DOHH2 (cell line): ENCODE results near the gene TMEM219.

ENCODE experiments used
- H3F3A ChIP-seq: fragments of 200-600 bp; sonication (generic), shearing (Covaris generic); 2 replicates; pipeline ENCODE4 v1.6.0; 2016; ENCODE audit warnings: antibody characterized with exemption, mild to moderate bottlenecking; ENCODE audit not compliant: control insufficient read depth, insufficient read depth
- H3K27ac ChIP-seq: fragments of 200-600 bp; sonication (generic); 2 replicates; pipeline ENCODE4 v1.5.1; 2014; ENCODE audit warnings: low read depth, mild to moderate bottlenecking, low read length, moderate library complexity
- H3K27me3 ChIP-seq: fragments of 200-600 bp; sonication (generic); 2 replicates; pipeline ENCODE4 v1.6.1; 2014; ENCODE audit warnings: mild to moderate bottlenecking, low read length, mixed read lengths; ENCODE audit not compliant: control insufficient read depth
- H3K36me3 ChIP-seq: fragments of 200-600 bp; sonication (generic); 2 replicates; pipeline ENCODE4 v1.6.1; 2014; ENCODE audit warnings: mild to moderate bottlenecking, low read length, moderate library complexity, mixed read lengths; ENCODE audit not compliant: control insufficient read depth
- H3K4me1 ChIP-seq: fragments of 200-600 bp; sonication (generic); 2 replicates; pipeline ENCODE4 v1.6.1; 2014; ENCODE audit warnings: mild to moderate bottlenecking, low read length, mixed read lengths; ENCODE audit not compliant: control insufficient read depth
- H3K4me2 ChIP-seq: fragments of 200-600 bp; sonication (generic); 2 replicates; pipeline ENCODE4 v1.6.0; 2014; ENCODE audit warnings: mild to moderate bottlenecking, low read length, moderate library complexity
- H3K4me3 ChIP-seq: fragments of 200-600 bp; sonication (generic); 2 replicates; pipeline ENCODE4 v1.5.1; 2014; ENCODE audit warnings: mild to moderate bottlenecking, low read length, mixed read lengths
- H3K79me2 ChIP-seq: fragments of 200-600 bp; sonication (generic); 2 replicates; pipeline ENCODE4 v1.6.1; 2014; ENCODE audit warnings: mild to moderate bottlenecking, low read length, mixed read lengths; ENCODE audit not compliant: control insufficient read depth
- H3K9me2 ChIP-seq: fragments of 200-600 bp; sonication (generic); replicated peaks from 2 replicates; pipeline ENCODE4 v1.6.1; 2014; ENCODE audit warnings: mild to moderate bottlenecking, low read length, mixed read lengths; ENCODE audit not compliant: control insufficient read depth
- H3K9me3 ChIP-seq: fragments of 200-600 bp; sonication (generic); 2 replicates; pipeline ENCODE4 v1.6.1; 2014; ENCODE audit warnings: antibody characterized with exemption, low read length, mixed read lengths; ENCODE audit not compliant: control insufficient read depth, insufficient read depth
- H4K20me1 ChIP-seq: fragments of 200-600 bp; sonication (generic); 2 replicates; pipeline ENCODE4 v1.6.0; 2014; ENCODE audit warnings: low read depth, mild to moderate bottlenecking, antibody characterized with exemption, low read length, moderate library complexity; ENCODE audit not compliant: control insufficient read depth, insufficient read depth
- EZH2phosphoT487 ChIP-seq: fragments of 200-600 bp; sonication (generic); IDR thresholded peaks from 2 replicates; pipeline ENCODE4 v1.6.1; 2017; ENCODE audit warnings: borderline replicate concordance, mild to moderate bottlenecking, antibody characterized with exemption, low read length, moderate library complexity, mixed read lengths
- TF ChIP-seq, protein P1 (sequence below): fragments of 200-600 bp; sonication (generic); IDR thresholded peaks from one replicate; pipeline ENCODE4 v1.5.1; 2014; ENCODE audit warnings: antibody characterized with exemption, mild to moderate bottlenecking, low read depth, low read length; ENCODE audit not compliant: poor library complexity, severe bottlenecking

Gene TMEM219

DNA sequence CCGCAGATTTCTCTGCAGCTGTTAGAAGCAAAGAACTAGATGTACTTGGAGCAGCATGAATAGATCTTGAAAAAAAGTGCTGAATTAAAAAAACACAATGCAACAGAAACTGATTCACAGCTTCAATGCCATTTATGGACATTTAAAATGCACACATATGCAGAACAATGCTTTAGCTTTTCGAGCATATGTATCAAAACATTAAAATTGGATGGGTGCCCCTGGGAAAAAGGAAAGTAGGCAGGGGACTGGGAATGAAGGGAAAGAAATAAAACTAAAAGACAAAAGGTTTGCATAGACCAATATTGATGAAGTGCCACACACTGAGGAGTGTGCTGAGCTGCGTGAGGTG is 40.9 kb upstream of the TMEM219 start:
- peaks cover 11% of the 10 kb centered on the region for H3K4me1 ChIP-seq
- H3K4me2 ChIP-seq, result no peak overlapping the region
- H3K79me2 ChIP-seq, result peaks cover 20% of the 10 kb centered on the region
- no peak overlapping the region for H3K4me3 ChIP-seq
- H3K9me3 ChIP-seq, result no peaks in the 10 kb centered on the region
- TF ChIP-seq EZH2phosphoT487, result no peak
- TF ChIP-seq, protein P1, sequence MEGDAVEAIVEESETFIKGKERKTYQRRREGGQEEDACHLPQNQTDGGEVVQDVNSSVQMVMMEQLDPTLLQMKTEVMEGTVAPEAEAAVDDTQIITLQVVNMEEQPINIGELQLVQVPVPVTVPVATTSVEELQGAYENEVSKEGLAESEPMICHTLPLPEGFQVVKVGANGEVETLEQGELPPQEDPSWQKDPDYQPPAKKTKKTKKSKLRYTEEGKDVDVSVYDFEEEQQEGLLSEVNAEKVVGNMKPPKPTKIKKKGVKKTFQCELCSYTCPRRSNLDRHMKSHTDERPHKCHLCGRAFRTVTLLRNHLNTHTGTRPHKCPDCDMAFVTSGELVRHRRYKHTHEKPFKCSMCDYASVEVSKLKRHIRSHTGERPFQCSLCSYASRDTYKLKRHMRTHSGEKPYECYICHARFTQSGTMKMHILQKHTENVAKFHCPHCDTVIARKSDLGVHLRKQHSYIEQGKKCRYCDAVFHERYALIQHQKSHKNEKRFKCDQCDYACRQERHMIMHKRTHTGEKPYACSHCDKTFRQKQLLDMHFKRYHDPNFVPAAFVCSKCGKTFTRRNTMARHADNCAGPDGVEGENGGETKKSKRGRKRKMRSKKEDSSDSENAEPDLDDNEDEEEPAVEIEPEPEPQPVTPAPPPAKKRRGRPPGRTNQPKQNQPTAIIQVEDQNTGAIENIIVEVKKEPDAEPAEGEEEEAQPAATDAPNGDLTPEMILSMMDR, result no peak
- peaks cover 4% of the 10 kb centered on the region; the same call in 1 of the 2 replicates for H4K20me1 ChIP-seq
- H3K36me3 ChIP-seq, result peaks cover 44% of the 10 kb centered on the region
- no peaks in the 10 kb centered on the region for H3K9me2 ChIP-seq
- H3K27ac ChIP-seq, result no peak overlapping the region
- 0 out of 2 replicates have a peak, but pooled peaks cover 3% of the 10 kb centered on the region for H3F3A ChIP-seq
- H3K27me3 ChIP-seq, result no peaks in the 10 kb centered on the region

DNA sequence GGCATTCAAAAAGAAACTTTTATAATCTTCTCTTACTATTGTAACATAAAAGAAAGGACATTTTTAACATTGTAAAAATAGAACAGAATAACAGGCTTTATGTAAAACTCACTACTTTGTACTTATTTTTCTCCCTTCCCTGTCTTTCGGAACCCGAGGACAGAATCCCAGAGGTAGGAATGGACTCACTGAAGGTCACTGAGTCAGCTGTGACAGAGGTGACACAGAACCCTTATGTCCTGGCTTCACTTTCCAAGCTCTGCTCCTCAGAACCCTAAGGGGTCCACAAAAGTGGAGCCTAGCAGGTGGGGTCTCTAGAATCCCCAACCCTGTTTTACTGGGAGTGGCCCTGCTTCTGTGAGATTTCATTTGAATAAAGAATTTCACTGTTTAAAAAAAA is 39.6 kb upstream of the TMEM219 start:
- H3K4me2 ChIP-seq, result no peak overlapping the region
- peaks cover 23% of the 10 kb centered on the region for H3K4me1 ChIP-seq
- H3K79me2 ChIP-seq, result peaks cover 30% of the 10 kb centered on the region
- no peak overlapping the region for H3K4me3 ChIP-seq
- H3K27me3 ChIP-seq, result no peaks in the 10 kb centered on the region
- H3K9me3 ChIP-seq, result no peaks in the 10 kb centered on the region
- no peak overlapping the region for H3K27ac ChIP-seq
- H4K20me1 ChIP-seq, result peaks cover 4% of the 10 kb centered on the region; the same call in 1 of the 2 replicates
- H3K9me2 ChIP-seq, result no peaks in the 10 kb centered on the region
- TF ChIP-seq, protein P1, result no peak
- TF ChIP-seq EZH2phosphoT487, result no peak
- 0 out of 2 replicates have a peak, but pooled peaks cover 3% of the 10 kb centered on the region for H3F3A ChIP-seq
- peaks cover 42% of the 10 kb centered on the region for H3K36me3 ChIP-seq

DNA sequence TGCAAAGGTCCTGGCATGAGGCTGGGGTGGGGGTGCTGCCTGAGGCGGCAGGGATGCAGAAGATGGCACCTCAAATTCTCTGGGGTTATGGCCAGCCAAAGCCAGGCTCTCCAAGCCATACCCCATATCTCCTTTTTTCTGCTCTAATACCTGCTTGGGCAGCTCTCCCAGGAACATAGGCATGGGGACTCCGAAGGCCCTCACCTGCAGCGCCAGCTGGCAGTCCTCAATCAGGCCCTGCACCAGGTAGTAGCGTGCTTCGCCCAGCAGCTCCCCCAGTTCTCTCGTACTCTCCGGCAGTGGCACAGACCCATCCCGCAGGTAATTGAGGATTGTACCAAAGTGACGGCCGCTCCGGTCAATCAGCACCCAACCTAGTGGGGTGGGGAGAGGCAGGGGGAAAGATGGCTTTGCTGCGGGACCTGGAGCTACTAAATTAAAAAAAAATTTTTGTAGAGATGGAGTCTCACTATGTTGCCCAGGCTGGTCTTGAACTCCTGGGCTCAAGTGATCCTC is 38.8 kb upstream of the TMEM219 start:
- Histone ChIP-seq H3K36me3 (peaks cover 42% of the 10 kb centered on the region), H3K79me2 (peaks cover 30% of the 10 kb centered on the region)
- TF ChIP-seq, protein P1, result no peak
- TF ChIP-seq EZH2phosphoT487, result no peak

More for the DNA sequence above, 38.8 kb upstream of the TMEM219 start:
- peaks cover 4% of the 10 kb centered on the region; the same call in 1 of the 2 replicates for H4K20me1 ChIP-seq
- H3K9me3 ChIP-seq, result no peaks in the 10 kb centered on the region
- peaks cover 23% of the 10 kb centered on the region for H3K4me1 ChIP-seq
- no peak overlapping the region for H3K4me2 ChIP-seq
- no peak overlapping the region for H3K4me3 ChIP-seq
- H3K27ac ChIP-seq, result no peak overlapping the region
- no peaks in the 10 kb centered on the region for H3K27me3 ChIP-seq
- H3F3A ChIP-seq, result 0 out of 2 replicates have a peak, but pooled peaks cover 3% of the 10 kb centered on the region
- no peaks in the 10 kb centered on the region for H3K9me2 ChIP-seq
